DND-41 (cell line): ENCODE results near the gene HMGN3.

ENCODE experiments used
- EZH2 ChIP-seq: IDR thresholded peaks from 3 replicates; pipeline ENCODE4 v1.6.1; 2012; ENCODE audit warnings: borderline replicate concordance, low read depth, mild to moderate bottlenecking, moderate library complexity, low read length, inconsistent platforms; ENCODE audit not compliant: severe bottlenecking
- TF ChIP-seq, protein P1 (sequence below): IDR thresholded peaks from 2 replicates; pipeline ENCODE4 v1.5.1; 2012; ENCODE audit warnings: borderline replicate concordance, low read length, moderate library complexity, mild to moderate bottlenecking; ENCODE audit not compliant: poor library complexity, severe bottlenecking; ENCODE audit errors: extremely low read depth

DNA sequence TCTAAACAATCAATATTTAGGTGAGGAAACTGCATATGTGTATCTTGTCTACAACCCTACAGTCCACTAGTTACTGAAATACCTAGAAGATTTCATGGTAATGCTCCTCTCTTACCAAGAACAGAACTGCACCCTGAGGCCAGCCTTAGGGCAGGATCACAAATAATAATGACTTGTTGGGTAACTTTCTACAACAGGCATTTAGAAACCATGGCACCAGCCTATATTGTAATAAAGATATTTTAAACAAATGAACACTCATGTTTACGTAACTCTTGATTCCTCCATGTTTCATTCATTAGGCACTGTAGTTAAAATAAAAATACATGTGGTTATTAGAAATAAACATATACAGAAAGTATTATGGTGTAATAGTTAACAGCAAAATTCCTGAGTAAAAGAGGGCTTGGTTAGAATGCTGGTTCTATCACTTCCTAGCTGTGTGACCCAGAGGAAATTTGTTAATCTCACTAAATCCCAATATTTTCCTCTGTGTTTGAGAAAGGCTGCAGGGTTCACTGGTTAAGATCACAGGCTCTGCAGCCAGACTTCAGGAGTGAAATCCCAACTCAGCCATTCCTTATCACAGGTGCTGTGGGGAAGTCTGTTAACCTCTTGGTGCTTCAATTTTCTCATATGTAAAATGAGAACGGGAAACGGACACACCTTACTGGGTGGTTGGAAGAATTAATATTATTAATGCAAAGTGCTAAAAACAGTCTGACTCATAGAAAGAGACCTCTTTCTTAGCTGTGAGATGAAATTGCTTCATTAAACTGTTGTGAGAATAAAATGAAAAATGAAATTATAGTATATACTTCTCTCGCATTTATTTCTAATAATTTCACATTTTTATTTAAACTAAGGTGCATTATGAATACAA, 8.5 kb downstream of the HMGN3 start:
- no peak for TF ChIP-seq EZH2
- TF ChIP-seq, protein P1, sequence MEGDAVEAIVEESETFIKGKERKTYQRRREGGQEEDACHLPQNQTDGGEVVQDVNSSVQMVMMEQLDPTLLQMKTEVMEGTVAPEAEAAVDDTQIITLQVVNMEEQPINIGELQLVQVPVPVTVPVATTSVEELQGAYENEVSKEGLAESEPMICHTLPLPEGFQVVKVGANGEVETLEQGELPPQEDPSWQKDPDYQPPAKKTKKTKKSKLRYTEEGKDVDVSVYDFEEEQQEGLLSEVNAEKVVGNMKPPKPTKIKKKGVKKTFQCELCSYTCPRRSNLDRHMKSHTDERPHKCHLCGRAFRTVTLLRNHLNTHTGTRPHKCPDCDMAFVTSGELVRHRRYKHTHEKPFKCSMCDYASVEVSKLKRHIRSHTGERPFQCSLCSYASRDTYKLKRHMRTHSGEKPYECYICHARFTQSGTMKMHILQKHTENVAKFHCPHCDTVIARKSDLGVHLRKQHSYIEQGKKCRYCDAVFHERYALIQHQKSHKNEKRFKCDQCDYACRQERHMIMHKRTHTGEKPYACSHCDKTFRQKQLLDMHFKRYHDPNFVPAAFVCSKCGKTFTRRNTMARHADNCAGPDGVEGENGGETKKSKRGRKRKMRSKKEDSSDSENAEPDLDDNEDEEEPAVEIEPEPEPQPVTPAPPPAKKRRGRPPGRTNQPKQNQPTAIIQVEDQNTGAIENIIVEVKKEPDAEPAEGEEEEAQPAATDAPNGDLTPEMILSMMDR = no peak
